WI38 (cell line): ENCODE data around the gene LBR.

Experiments used
- H3K4me3 ChIP-seq: 2 replicates; pipeline ENCODE4 v1.5.1; 2011; ENCODE audit warnings: low read depth, mild to moderate bottlenecking, control low read depth, low read length
- CTCF ChIP-seq: IDR thresholded peaks from 2 replicates; pipeline ENCODE4 v1.5.1; 2012; ENCODE audit warnings: low read depth, mild to moderate bottlenecking, control low read depth, low read length

The LBR gene

GRCh38 chr1:225428068-225428880 is 436 bp upstream of the LBR start:
- TF ChIP-seq CTCF = no peak
- peak overlapping the region; percentile 83 for H3K4me3 ChIP-seq

- peak overlapping the region; percentile 83 for H3K4me3 ChIP-seq
- no peak for TF ChIP-seq CTCF
These were observed 1.2 kb downstream of the LBR start for GRCh38 chr1:225426395-225427234.

GRCh38 chr1:225425201-225425786 is 2.5 kb downstream of the LBR start:
- TF ChIP-seq CTCF = no peak
- H3K4me3 ChIP-seq = peak overlapping the region; percentile 83

GRCh38 chr1:225424562-225425200 is 3.2 kb downstream of the LBR start:
- no peak for TF ChIP-seq CTCF
- H3K4me3 ChIP-seq = peak overlapping the region; percentile 83; the same call in 1 of the 2 replicates

GRCh38 chr1:225423518-225423855 is 4.4 kb downstream of the LBR start:
- H3K4me3 ChIP-seq = no peak overlapping the region
- no peak for TF ChIP-seq CTCF

- no peak for TF ChIP-seq CTCF
- H3K4me3 ChIP-seq = no peak overlapping the region
These were observed 4.9 kb downstream of the LBR start for GRCh38 chr1:225422795-225423517.
